MV-4-11 (cell line): Measurements from ENCODE around the gene ARVCF.

Source experiments
- DNase-seq: peaks from one replicate; lab custom pipeline; 2025; lab: John Stamatoyannopoulos, UW

The ARVCF gene

GRCh38 chr22:19973551-19974267 is 42.9 kb downstream of the ARVCF start:
- no peak for DNase-seq

- DNase-seq, result no peak
Measured at GRCh38 chr22:19972652-19973550, 43.7 kb downstream of the ARVCF start.

GRCh38 chr22:19972251-19972650 is 44.4 kb downstream of the ARVCF start:
- DNase-seq, result no peak

- no peak for DNase-seq
Measured at GRCh38 chr22:19971276-19972124, 45.1 kb downstream of the ARVCF start.

GRCh38 chr22:19970479-19971275 is 45.9 kb downstream of the ARVCF start:
- peak; percentile 38 for DNase-seq

- no peak for DNase-seq
Measured at GRCh38 chr22:19970031-19970478, 46.6 kb downstream of the ARVCF start.

- DNase-seq, result no peak
Measured at GRCh38 chr22:19969141-19969928, 47.3 kb downstream of the ARVCF start.

GRCh38 chr22:19968450-19968891 is 48.2 kb downstream of the ARVCF start:
- DNase-seq, result no peak

GRCh38 chr22:19967850-19968449 is 48.7 kb downstream of the ARVCF start:
- no peak for DNase-seq

GRCh38 chr22:19966908-19967750 is 49.5 kb downstream of the ARVCF start:
- DNase-seq, result no peak

- peak; percentile 37 for DNase-seq
Measured at GRCh38 chr22:19965771-19966709, 50.6 kb downstream of the ARVCF start.

GRCh38 chr22:19964701-19965386 is 51.8 kb downstream of the ARVCF start:
- DNase-seq, result no peak

GRCh38 chr22:19963863-19964642 is 52.6 kb downstream of the ARVCF start:
- no peak for DNase-seq

- no peak for DNase-seq
Measured at GRCh38 chr22:19962909-19963806, 53.5 kb downstream of the ARVCF start.

- peak; percentile 60 for DNase-seq
Measured at GRCh38 chr22:19962246-19962908, 54.2 kb downstream of the ARVCF start.
